ENCODE results near the gene SVOPL. TPM values are rescaled to one million over a fixed set of nuclear protein-coding genes. Genes with fewer than 3 reads are reported as not detected.

SVOPL gene
- total RNA-seq, 4 donors from 2014 or later, result 4.1 to 4.6 TPM; not detected in 2

DNA sequence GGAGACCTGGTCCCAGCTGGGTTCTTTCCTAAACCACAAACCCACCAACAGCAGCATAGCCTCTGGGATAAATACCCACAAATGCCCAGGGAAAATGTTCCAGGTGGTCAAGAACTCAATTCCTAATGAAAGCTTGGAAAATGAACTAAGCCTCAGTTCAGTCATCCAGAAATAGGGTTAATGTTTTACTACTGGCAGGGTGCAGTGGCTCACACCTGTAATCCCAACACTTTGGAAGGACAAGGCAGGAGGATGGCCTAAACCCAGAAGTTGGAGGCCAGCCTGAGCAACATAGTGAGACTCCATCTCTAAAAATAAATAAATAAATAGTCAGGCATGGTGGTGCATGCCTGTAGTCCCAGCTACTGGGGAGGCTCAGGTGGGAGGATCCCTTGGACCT lies 82.2 kb downstream of the SVOPL start:
- H3K36me3 ChIP-seq, result no peaks in the 10 kb centered on the region
- in situ Hi-C loops (cut with MboI; ENCODE audit: low pct_ligation_motif_present in 1 of 4, low pct_unique_long_range_greater_than_20kb in 1 of 4, low sequenced_read_pairs in 3 of 4), result no loop called here
- TF ChIP-seq EP300 (IDR thresholded peaks at IDR 0.05; ENCODE audit: low read depth) (no peak), POLR2A (IDR thresholded peaks at IDR 0.05) (no peak), POLR2AphosphoS5 (IDR thresholded peaks at IDR 0.05) (no peak), CTCF (IDR thresholded peaks at IDR 0.05) (no peak)
- no peaks in the 10 kb centered on the region for H3K4me1 ChIP-seq
- no peak overlapping the region for H3K27ac ChIP-seq
- no peaks in the 10 kb centered on the region for H3K27me3 ChIP-seq
- H3K4me3 ChIP-seq, result no peak overlapping the region
- H3K9me3 ChIP-seq, result no peaks in the 10 kb centered on the region
- intact Hi-C loops (cut with DNase I; ENCODE audit: low total_unique reads), result no loop called here
- DNase-seq, result no peak

- Histone ChIP-seq H3K9me3 (no peaks in the 10 kb centered on the region), H3K27ac (no peak overlapping the region), H3K27me3 (no peaks in the 10 kb centered on the region), H3K4me3 (no peak overlapping the region), H3K4me1 (no peaks in the 10 kb centered on the region), H3K36me3 (no peaks in the 10 kb centered on the region)
- TF ChIP-seq POLR2A (IDR thresholded peaks at IDR 0.05) (no peak), EP300 (IDR thresholded peaks at IDR 0.05; ENCODE audit: low read depth) (no peak), POLR2AphosphoS5 (IDR thresholded peaks at IDR 0.05) (no peak), CTCF (IDR thresholded peaks at IDR 0.05) (no peak)
- 95 to 98% methylated on average over 8 to 10 of the region's 10 CpGs for WGBS, 2 donors (ENCODE audit: low coverage in 1 of 2)
- in situ Hi-C loops (cut with MboI; ENCODE audit: low pct_ligation_motif_present in 1 of 4, low pct_unique_long_range_greater_than_20kb in 1 of 4, low sequenced_read_pairs in 3 of 4), result no loop called here
- intact Hi-C loops (cut with DNase I; ENCODE audit: low total_unique reads), result no loop called here
- DNase-seq, result no peak
These were observed 82.7 kb downstream of the SVOPL start for GRCh38 chr7:138618506-138618905.

GRCh38 chr7:138616085-138616484 lies 85.1 kb downstream of the SVOPL start:
- no peaks in the 10 kb centered on the region for H3K27me3 ChIP-seq
- in situ Hi-C loops (cut with MboI; ENCODE audit: low pct_ligation_motif_present in 1 of 4, low pct_unique_long_range_greater_than_20kb in 1 of 4, low sequenced_read_pairs in 3 of 4) (no loop called here), intact Hi-C loops (cut with DNase I; ENCODE audit: low total_unique reads) (no loop called here)
- H3K27ac ChIP-seq, result no peak overlapping the region
- 94 to 100% methylated on average over 2 to 6 of the region's 6 CpGs for WGBS, 2 donors (ENCODE audit: low coverage in 1 of 2)
- no peak overlapping the region for H3K4me3 ChIP-seq
- H3K4me1 ChIP-seq, result no peaks in the 10 kb centered on the region
- H3K36me3 ChIP-seq, result no peaks in the 10 kb centered on the region
- TF ChIP-seq POLR2AphosphoS5 (IDR thresholded peaks at IDR 0.05), result no peak
- TF ChIP-seq POLR2A (IDR thresholded peaks at IDR 0.05), result no peak
- no peak for TF ChIP-seq EP300 (IDR thresholded peaks at IDR 0.05; ENCODE audit: low read depth)
- no peak for TF ChIP-seq CTCF (IDR thresholded peaks at IDR 0.05)
- H3K9me3 ChIP-seq, result no peaks in the 10 kb centered on the region
- DNase-seq, result no peak

- in situ Hi-C loops (cut with MboI; ENCODE audit: low pct_ligation_motif_present in 1 of 4, low pct_unique_long_range_greater_than_20kb in 1 of 4, low sequenced_read_pairs in 3 of 4), result no loop called here
- 93% methylated on average over 2 of the region's 2 CpGs; no CpG with 5 or more reads in 1 of the 2 donors for WGBS, 2 donors (ENCODE audit: low coverage in 1 of 2)
- intact Hi-C loops (cut with DNase I; ENCODE audit: low total_unique reads), result no loop called here
- Histone ChIP-seq H3K4me3 (no peak overlapping the region), H3K36me3 (no peaks in the 10 kb centered on the region), H3K27ac (no peak overlapping the region), H3K27me3 (no peaks in the 10 kb centered on the region), H3K9me3 (no peaks in the 10 kb centered on the region), H3K4me1 (no peaks in the 10 kb centered on the region)
- DNase-seq, result no peak
- TF ChIP-seq CTCF (IDR thresholded peaks at IDR 0.05), result no peak
- TF ChIP-seq POLR2A (IDR thresholded peaks at IDR 0.05), result no peak
- no peak for TF ChIP-seq POLR2AphosphoS5 (IDR thresholded peaks at IDR 0.05)
These were observed 87.5 kb downstream of the SVOPL start for GRCh38 chr7:138613630-138614029.

Data from transverse colon (tissue), 4 donors.